OCI-M1 (cell line): ENCODE results near the gene CCL2.

Experiments
- DNase-seq: peaks from one replicate; lab custom pipeline; 2025; lab: John Stamatoyannopoulos, UW

CCL2 gene

GRCh38 chr17:34265711-34266110 is 10.6 kb downstream of the CCL2 start:
- no peak for DNase-seq

- no peak for DNase-seq
Observed at GRCh38 chr17:34269969-34270368, 14.9 kb downstream of the CCL2 start, which contains the start of gene CCL7. TSS of gene CCL7 (plus strand) at chr17:34270221. CDS start at chr17:34270291, 70 bp downstream.

- no peak for DNase-seq
Observed at GRCh38 chr17:34275881-34276280, 20.8 kb downstream of the CCL2 start.

GRCh38 chr17:34276826-34277225 is 21.7 kb downstream of the CCL2 start:
- DNase-seq = no peak

- DNase-seq = no peak
Observed at GRCh38 chr17:34283571-34283970, 28.5 kb downstream of the CCL2 start.

GRCh38 chr17:34285286-34285792 is 30.3 kb downstream of the CCL2 start, which contains the start of gene CCL11:
TSS of gene CCL11 (plus strand) at chr17:34285742. CDS start at chr17:34285809, 67 bp downstream.
- no peak for DNase-seq

- DNase-seq = no peak
Observed at GRCh38 chr17:34287875-34288274, 32.8 kb downstream of the CCL2 start.

- no peak for DNase-seq
Observed at GRCh38 chr17:34290586-34290985, 35.5 kb downstream of the CCL2 start.

GRCh38 chr17:34291721-34292348 is 36.8 kb downstream of the CCL2 start:
- DNase-seq = no peak

GRCh38 chr17:34299027-34299426 is 43.9 kb downstream of the CCL2 start:
- no peak for DNase-seq

GRCh38 chr17:34299956-34300577 is 45.0 kb downstream of the CCL2 start:
- DNase-seq = no peak

- DNase-seq = peak; percentile 9
Observed at GRCh38 chr17:34300652-34301370, 45.7 kb downstream of the CCL2 start.

GRCh38 chr17:34301986-34302385 is 46.9 kb downstream of the CCL2 start:
- DNase-seq = no peak

GRCh38 chr17:34302636-34303035 is 47.6 kb downstream of the CCL2 start:
- DNase-seq = no peak

- DNase-seq = no peak
Observed at GRCh38 chr17:34303606-34304005, 48.5 kb downstream of the CCL2 start.

- DNase-seq = no peak
Observed at GRCh38 chr17:34305061-34305460, 50.0 kb downstream of the CCL2 start.

GRCh38 chr17:34305606-34306005 is 50.5 kb downstream of the CCL2 start:
- DNase-seq = no peak

GRCh38 chr17:34306466-34306865 is 51.4 kb downstream of the CCL2 start:
- DNase-seq = peak; percentile 18
